Dermis blood vessel endothelial cell (primary cell): Measurements from ENCODE around the gene RASSF8. TPM values are rescaled to one million over a fixed set of nuclear protein-coding genes. Genes with fewer than 3 reads are reported as not detected.

Source experiments
- DNase-seq: peaks from one replicate; pipeline ENCODE4 v3.0.0; 2010
- total RNA-seq: library from RNA; depleted of rRNA; stranded (reverse); fragments of >200 nt; gene quantifications from 2 replicates; pipeline ENCODE4 v1.2.3, GENCODE V29; 2014

The RASSF8 gene, protein sequence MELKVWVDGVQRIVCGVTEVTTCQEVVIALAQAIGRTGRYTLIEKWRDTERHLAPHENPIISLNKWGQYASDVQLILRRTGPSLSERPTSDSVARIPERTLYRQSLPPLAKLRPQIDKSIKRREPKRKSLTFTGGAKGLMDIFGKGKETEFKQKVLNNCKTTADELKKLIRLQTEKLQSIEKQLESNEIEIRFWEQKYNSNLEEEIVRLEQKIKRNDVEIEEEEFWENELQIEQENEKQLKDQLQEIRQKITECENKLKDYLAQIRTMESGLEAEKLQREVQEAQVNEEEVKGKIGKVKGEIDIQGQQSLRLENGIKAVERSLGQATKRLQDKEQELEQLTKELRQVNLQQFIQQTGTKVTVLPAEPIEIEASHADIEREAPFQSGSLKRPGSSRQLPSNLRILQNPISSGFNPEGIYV
- total RNA-seq: 84.7 and 98.0 TPM in 2 replicates

GRCh38 chr12:25958428-25959070 lies at the start of gene RASSF8:
TSS of gene RASSF8 (plus strand) at chr12:25958682. CDS start at chr12:26055344, 96,662 bp downstream.
- DNase-seq: peak; percentile 82

DNA sequence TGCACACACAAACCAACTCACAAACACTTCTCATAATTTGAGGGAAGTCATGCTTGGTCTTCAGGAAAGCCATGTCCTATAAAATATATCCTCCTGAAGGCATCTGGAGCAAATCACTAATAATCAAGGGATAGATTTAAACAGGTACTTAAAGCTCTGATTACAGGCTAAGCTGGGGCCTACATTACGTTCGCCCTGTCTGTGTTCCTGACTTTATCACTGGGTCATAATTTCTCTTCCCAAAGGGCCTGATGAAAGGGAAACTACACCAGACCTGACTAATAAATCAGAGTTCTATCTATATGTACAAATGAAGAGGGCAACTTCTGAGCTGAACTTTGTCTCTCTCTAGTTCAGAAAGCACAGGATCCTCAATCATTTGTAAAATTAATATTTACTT lies 43.9 kb upstream of the RASSF8 start:
- no peak for DNase-seq

GRCh38 chr12:25924491-25925001 lies 33.9 kb upstream of the RASSF8 start:
- peak; percentile 95 for DNase-seq

DNA sequence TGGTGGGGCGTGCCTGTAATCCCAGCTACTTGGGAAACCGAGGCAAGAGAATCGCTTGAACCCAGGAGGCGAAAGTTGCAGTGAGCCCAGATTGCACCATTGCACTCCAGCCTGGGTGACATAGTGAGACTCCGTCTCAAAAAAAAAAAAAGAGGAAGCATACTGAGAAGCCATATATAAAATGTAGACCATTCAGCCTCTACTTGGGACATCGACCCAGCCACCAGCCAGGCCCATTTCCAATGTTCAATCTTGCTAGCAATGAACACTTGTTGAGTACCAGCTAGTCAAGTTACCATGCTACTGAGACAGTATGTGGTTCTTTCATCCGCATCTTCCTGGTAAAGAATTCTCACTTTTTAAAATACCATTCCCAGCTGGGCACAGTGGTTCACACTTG lies 33.4 kb upstream of the RASSF8 start:
- DNase-seq: no peak

DNA sequence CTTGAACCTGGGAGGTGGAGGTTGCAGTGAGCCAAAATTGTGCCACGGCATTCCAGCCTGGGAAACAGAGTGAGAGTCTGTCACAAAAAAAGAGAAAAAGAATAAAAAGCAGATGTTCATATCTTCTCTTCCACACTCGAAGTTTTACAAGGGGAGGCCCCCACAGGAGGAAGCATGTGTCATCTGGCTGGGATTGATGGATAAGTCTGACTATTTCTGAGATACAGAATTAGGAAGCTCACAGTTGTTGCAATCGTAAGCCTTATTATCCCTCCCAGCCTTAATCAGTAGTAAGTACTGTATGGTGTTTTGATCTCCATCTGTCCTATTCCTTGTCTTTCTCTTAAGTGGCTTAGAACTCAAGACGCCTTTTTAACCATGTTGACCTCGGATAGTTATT lies 31.9 kb upstream of the RASSF8 start:
- no peak for DNase-seq

DNA sequence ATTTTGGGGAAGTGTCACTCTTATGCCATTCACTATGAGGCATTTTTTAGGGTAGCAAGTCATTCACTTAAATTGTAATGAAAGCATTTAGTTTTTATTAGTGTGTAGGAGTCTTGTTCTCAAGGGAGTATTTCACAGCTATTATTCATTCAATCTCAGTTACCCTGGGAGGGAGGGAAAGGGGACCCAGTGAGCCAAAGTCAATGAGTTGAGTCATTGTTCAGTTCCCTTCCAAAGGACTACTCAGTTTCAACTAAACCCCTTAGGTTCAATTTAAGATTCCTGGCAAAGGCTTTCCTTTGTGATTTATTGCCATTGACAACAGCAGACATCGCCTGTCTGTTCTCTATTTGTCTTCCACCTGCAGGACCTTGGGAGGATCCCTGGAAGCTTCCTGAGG lies 29.3 kb upstream of the RASSF8 start:
- no peak for DNase-seq

GRCh38 chr12:25932971-25933370 lies 25.5 kb upstream of the RASSF8 start:
- DNase-seq: no peak

GRCh38 chr12:25934456-25934855 lies 24.0 kb upstream of the RASSF8 start:
- no peak for DNase-seq

DNA sequence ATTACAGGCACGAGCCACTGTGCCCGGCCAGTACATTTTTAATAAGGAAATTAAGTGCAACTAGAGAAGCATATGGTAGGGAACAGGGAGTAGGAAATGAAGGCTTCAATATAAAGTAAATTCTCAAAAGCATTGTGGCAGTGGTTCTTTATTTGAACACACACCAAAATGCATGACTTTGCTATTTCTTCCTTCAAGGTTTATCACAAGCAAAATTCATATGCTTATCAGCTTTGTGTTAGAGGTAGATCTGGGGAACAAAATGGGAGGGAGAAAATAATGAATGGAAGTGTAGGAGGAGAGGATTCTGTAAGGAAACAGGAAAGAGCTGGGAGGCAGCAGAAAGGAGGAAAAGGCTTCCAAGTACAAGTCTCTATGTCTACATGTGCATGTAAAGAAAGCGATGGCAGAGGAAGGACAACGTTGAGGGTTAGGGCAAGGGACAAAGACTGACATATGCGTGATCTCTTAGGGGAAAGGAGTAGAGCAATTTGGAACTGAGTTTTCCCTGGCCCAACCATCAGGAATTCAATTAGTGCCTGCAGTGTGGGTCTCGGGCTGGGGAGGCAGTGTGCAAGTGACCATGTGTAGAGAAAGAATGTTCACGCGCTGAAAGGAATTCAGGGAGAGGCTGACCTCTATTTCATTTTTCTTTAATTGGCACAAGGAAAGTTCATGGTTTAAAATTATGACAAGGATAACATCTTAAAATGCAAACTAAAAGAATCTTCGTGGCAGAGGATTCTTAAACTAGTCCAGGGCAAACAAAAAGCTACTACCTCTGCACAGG lies 22.9 kb upstream of the RASSF8 start:
- no peak for DNase-seq

DNA sequence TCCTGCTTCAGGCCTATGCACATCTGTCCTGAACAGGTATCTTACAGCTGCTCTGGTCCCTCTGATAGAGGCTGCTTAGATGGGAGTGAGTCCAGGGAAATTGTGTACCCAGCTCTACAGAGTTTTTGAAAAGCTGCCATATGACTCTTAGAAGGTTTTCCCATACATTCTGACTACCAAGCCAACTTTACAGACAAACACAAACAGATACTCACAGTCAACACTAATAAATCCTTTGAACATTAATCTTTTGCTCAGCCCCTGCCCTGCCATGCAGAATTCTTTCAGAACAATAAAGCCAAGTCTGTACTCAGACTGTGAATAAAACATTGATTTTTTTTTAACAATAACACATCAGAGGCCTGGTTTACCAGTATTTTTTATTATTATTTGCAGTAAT lies 21.4 kb upstream of the RASSF8 start:
- DNase-seq: no peak

DNA sequence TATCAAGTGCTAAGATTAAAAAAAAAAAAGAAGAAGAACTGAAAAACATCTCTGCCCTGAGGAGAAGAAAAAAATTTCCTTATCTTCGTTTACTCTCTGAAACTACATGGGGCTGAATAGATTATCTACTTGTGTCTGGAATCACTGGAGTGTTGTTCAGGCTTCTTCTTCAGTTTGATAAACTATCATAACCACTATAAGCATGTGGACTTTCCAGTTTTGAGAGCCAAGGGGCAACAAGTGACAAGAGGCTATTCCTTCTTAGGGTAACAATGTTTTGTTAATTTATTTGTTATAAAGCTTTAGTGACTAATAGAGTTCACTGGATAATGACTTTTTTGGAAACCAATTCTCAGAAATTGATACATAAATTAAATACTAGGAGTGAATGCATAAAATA lies 19.9 kb upstream of the RASSF8 start:
- DNase-seq: no peak

GRCh38 chr12:25939606-25940005 lies 18.9 kb upstream of the RASSF8 start:
- DNase-seq: no peak

DNA sequence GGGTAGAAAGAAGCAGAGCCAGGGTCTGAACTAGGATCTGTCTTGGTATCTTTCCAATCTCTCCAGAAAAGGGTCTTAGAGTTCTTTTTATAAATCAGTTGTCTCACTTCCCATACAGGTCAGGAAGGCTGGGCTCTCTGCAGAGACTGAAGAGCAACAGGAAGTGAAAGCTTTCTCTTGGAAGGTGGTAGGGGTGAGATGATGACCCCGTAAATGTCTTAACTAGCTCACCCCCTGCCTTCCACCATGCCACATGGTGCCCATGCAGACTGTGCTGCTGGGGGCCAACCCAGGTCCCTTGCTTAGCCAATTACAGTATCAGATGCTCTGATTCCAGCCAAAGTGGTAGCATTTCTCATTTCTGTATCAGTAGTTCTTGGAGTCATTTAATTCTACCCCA lies 17.6 kb upstream of the RASSF8 start:
- no peak for DNase-seq

GRCh38 chr12:25942709-25943108 lies 15.8 kb upstream of the RASSF8 start:
- DNase-seq: no peak

DNA sequence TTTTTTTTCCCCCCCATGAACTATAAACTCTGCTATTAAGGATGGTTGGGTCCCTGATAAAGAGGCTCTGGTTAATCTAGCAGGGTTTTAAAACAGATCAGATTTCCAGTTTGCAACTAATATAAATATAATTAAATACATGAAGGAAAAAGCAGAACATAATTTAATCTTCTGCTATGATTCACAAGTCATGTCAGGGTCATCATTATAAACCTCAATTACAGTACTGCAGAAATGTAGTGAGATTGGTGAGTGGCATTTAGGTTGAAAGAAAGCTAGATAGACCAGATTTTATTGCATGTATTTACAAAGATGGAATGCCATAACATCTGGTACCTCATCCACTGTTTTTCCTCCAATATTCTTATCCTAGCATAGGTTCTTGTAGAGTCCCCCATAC lies 14.5 kb upstream of the RASSF8 start:
- no peak for DNase-seq

GRCh38 chr12:25949343-25949742 lies 9.1 kb upstream of the RASSF8 start:
- DNase-seq: no peak

DNA sequence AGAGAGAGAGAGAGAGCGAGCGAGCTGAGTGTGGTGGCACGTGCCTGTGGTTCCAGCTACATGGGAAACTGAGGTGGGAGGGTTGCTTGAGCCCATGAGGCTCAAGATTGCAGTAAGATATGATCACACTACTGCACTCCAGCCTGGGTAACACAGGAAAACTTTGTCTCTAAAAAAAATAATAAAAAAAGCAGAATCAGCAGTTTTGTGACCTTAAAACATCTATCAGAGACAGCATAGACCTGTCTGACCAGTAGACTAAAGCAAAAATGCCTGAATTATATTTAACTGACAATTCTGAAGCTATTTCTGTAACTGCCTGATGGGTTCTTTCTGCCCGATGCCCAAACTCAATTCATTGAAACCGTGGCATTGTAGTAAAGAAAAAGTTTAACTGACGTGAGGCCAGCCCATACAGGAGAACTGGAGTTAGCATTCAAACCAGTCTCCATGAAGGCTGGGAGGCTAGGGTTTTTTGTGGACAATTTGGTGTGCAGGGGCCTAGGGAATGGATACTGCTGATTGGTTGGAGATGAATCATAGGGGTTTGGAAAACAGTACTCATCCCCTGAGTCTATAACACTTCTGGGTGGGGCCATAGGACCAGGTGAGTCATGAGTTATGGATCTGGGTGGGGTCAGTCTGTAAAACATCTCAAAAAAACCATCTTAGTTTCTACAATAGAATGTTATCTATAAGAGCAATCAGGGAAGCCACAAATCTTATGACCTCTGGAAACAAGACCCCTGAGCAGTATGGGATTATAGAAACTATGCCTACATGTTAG lies 8.0 kb upstream of the RASSF8 start:
- DNase-seq: no peak

- peak; percentile 81 for DNase-seq
These were observed 572 bp upstream of the RASSF8 start for GRCh38 chr12:25957793-25958427.

- peak; percentile 76 for DNase-seq
These were observed 834 bp downstream of the RASSF8 start for GRCh38 chr12:25959071-25959961.

- DNase-seq: peak; percentile 55
These were observed 1.7 kb downstream of the RASSF8 start for GRCh38 chr12:25960143-25960542.

DNA sequence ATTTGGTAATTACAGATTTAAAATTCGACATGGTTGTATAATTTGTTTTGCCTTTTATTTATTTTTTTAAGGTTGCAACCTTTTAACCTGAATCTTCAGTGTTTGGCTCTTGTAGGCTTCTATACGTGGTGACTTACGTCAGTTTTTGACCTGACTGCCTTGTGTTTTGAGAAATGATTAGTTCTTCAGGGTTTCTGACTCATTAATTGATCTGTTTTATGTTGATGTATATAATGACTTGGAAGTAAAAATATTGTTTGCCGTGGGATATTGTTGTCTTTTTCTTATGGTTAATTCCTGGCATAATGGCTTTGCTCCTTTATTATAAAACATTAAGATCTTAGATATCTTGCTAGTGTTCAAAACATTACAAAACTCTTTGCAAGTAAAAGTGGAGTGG lies 2.5 kb downstream of the RASSF8 start:
- peak; percentile 28 for DNase-seq
